TTC549 (cell line): ENCODE results near the gene SPATA19.

Experiments
- FAIRE-seq: peaks from 2 replicates; lab custom pipeline; 2012; peaks lifted over from hg19 to GRCh38; lab: Jason Lieb, UNC

SPATA19 gene

DNA sequence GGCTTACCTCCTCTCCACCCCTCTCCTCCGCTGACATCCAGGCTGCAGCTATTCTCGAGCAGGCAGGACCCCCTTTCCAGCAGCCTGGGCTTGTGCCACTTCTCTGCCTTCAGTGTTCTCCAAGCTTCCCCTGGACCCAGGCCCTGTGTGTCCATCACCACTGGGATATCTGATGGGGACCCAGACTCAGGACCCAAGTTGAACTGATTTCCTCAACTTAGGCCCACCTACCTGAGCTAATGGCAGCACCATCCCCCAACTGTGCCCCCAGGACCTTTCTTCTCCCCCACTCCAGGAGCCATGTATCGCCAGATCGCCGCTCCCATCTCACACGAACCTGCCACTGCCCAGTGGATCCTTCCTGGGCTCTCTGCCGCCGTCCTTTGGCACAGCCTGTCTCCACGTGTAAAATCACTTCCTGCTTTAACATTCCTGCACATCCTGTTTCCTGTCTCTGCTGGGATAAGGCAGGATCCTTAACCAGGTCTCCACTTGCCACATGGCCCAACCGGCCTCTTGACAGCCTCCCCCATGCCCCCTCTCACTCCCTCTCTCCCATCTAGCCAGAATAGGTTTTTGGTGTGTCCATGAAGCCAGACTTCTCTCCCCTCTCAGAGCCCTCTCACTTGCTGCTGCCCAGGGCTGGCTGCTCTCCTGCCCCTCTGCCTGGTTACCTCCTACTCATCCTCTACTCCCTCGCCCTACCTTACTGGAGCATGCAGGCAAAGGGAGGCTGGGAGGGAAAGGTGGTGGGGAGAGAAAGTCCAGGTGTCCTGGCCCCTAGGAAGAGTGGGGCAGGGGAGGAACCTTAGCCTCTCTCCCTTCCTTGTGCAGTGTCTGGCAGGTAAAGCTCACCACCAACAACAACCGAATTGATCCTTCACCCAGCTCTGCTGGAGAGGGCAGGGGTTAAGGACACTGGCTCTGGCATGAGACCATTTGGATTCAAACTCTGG lies 9.4 kb downstream of the SPATA19 start:
- FAIRE-seq, result no peak

DNA sequence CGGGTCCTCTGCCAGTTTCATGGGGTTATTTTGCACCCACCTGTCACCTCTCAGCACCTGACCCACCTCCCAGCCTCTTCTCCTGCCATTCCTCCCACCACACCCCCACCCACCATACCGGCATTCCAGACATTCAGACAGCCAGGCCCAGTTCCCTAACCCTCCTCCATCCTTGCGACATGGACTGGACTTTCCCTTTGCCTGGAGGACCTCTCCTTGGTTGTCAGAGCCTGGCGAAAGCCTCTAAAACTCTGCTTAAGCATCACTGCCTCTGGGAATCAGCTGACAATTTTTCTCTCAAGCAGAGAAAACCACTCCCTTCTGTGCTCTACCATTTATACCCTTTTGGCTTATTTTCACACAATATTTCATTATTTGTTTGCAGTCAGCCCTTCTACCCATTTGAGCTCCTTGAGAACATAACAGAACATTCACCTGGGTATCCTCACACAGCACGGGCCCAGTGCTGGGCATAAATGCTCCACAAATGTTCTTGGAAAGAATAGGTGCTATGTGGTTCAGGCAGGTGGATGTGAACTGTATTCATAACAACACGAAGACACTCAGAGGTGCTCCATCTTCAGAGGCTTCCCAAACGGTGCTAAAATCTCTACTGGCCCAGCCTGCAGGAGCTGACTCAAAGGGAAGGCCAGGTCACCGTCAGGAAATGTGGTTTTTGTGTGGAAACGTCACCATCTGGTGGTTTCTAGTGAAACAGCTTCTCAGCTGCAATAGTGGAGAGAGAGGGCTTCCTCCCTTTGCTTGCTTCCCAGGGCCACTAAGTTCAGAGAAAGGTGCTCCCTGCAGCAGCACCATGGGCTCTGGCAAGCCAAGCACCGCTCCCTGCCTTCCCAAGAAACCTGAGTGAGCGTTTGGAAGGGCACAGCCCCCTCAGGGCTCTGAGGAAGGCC lies 10.4 kb downstream of the SPATA19 start:
- no peak for FAIRE-seq

DNA sequence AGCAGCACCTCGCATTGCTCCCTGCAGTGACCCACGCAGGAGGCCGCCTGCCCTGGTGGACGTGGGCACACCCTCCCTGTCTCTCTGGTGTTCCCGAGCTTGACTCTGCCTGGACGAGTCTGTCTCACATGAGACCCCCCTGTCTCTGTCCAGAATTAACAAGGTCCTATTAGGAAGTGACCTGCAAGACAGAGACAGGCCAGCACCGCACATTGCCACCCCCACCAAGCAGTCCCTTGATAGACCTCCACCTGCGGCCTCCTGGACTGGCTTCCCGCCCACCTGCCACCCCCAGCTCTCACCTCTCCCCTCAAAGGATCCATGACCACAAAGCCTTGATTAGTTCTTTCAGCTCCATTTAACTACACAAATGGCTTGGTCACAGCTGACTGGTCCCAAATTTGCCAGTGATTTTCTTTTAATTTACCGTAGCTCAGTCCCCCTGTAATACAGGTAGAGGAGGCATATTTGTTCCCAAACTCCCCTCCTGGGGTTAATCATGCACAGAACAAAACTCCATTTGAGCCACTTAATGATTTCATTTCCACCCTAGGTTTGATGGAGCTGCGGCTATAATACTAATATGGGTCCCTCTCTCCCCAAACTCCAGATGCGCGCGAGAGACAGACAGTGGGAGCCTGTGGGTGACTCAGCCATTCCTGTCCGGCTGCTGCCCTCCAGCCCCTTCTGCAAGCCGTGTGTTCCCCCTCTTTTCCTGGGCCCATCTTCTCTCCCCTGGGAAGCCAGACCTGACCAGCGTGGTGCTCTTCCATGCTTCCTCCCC lies 11.2 kb downstream of the SPATA19 start:
- no peak for FAIRE-seq

DNA sequence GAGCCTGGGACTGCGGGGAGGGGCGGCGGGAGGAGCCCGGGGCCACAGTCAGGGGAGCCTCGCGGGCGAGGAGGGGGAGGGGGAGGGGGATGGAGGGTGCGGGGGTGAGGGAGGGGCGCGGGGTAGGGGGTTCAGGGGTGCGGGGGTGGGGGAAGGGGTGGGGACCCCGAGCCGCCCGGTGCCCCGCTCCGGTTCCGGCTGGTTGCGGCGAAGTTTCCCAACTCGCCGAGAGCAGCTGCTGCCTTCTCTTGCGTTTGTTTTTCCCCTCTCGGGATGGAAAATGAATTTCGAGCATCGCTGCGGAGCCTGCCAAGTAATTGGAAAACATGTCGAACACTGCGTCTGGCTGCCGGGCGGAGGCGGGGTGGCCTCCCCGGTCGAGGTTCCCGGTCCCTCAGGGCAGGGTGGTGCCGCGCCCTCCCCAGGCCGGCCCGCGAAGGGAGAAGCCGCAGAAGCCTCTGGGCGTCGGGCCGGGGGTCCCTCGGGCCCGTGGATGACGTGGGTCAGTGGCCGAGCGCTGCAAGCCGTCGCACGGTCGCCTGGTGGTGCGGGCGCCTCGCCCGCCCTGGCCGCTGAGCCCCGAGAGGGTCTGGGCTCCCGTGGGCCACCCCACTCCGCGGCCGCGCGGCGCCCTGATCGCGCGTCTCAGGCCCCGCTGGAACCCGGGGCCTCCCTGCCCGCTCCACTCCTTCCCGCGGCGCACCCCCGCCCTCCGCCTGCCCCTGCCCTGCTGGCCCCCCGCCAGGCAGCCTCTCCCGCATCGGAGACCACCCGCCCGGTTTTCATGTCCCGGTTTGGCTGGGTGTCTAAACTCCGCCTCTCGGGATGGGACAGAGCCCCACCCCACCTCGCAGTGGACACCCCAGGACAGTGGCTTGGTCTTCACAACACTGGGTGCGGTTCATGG lies 12.1 kb downstream of the SPATA19 start:
- FAIRE-seq, result no peak

DNA sequence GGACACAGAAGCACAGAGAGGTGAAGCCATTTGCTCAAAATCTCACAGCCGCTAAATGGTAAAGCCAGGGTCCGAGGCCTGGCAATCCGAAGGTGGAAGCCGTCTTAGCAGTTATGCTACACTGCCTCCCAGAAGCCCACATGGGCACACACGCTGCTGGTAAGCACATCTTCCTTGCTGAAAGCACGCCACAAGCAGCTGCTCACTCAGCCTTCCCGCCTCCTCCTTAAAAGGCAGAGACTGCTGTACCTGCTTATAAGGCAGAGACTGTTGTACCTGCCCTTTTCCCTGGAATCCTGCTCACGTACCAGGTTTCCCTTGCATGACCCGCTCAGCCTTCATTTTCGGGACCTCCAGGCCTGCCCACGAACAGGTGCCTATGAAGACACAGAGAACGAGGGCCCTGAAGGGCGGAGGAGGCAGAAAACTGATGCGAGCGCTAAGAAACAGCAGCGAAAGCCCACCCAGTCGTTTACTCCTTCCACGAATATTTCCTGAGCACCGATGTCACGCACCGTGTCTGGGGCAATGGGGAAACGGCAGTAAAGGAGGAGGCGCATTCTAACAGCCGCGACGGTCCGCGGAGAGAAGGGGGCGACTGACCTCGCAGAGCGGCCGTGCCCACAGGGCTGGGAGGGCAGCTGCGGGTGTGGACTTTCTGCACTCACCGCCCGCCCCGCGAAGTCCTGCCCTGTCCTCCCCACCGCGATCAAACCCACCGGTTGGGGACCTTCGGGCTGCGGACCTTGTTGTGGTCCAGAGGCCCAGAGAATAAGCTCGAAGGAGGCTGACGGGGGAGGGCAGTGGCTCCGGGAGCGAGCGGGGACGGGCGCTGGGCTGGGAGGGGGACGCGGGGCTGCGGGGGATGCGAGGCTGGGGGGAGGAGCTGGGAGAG lies 13.0 kb downstream of the SPATA19 start:
- no peak for FAIRE-seq

DNA sequence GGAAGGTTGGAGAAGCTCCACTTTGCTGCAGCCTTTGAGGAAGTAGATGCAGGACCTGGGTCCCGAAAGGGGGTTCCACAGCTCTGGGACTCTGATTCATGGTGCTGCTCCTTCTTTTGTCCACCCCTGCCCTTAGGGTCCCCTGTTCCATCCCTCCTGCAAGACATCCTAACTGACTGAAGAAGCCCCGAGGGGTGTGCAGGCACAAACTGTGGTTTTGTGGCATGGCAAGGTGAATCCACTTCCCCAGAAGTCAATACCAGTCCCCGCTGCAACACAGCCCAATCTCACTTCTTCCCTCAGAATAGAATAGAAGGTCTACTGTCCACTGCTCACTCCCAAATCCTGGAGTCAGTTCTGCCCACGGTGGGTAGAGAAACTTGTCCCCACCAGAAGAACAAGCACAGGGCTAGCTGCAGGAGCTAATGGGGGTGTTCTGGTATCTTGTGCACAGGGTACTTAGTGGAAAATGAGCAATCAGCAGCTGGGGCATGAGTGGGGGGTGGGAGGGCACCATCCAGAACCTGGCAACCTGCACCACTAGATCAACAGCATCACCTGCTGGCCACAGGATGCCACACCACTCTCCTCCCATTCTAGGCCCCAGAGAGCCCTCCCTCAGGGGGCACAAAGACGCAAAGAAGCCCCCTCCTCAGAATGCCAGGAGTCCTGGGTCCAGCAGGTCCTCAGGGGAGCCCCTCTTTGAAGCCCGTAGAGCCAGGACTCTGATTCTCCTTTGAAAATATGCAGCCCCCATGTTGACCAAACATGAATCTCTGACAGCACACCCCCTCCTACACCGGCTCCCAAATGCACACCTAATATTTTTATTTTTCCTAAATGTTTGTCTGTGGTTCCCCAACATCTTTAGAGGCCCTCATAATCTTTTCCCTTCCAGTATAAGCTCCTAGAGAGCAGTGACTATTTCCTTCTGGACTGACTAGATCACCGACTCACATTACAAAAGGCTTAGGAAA lies 14.1 kb downstream of the SPATA19 start:
- FAIRE-seq, result no peak

DNA sequence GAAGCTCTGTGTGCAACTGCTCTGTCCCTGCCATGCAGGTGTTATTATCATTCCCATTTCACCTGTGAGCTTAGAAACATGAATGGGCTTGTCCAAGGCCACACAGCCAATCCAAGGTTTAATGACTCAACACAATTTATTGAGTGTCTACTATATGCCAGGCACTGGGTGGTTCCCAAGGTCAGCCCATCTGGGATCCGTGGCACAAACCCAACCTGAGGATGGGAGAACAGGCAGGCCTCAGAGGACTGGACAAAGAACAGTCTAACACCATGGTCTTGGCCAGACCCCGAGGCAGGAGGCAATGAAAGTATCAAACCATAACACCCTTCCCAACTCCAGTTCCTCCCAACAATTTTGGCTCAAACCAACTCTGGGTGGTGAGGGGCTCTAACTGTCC lies 15.7 kb downstream of the SPATA19 start:
- FAIRE-seq, result no peak

DNA sequence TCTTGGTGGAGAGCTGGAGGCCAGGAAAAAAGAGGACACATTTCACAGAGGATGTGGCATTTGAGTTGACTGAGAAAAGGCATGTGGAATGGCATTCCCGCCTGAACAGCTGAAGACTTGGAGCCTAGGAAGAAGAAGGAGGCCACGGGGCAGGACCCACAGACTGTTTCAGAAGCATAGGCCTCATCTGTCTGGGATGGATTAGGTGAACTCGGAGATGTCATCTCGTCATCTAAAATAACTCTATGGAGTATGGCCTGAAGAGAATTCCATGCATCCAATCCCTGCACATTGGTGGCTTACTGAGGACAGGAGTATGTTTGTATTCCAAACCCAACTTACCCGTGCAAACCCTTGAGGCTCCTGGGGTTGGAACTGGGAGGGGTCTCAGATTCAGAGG lies 16.4 kb downstream of the SPATA19 start:
- FAIRE-seq, result no peak

DNA sequence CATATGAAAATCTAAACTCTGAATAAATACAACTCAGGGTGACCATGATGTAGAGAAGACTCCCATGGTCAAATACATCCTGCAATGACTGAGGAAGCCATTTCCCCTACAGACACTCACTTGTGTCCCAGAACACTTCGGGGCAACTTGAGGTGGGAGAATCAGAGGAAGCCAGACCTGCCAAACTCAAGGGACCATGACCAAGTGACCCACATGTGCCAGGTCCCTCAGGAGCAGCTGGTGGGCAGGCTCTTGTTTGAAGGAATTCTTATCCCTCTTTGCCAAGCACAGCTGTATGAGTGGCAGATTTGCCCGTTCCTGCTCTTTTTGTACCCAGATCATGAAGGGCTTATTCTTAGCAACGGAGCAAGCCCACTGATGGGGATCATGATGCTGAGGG lies 17.8 kb downstream of the SPATA19 start:
- no peak for FAIRE-seq

DNA sequence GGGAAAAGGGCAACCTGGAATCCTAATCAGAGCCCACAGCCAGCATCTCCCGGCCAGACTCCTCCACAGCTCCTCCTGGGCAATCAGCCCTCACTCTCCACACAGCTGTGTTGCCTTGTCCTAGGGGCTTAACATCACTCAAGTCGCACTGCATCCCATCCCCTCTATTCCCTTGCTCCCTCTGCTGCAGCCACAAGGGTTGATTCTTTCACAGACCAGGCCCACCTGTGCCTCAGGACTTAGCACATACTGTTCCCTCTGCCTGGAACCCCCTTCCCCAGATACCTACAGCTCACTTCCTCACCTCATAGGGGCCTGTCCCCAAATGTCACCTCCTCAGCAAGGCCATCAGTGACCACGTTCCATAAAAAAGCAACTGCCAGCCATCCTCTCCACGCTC lies 18.4 kb downstream of the SPATA19 start:
- FAIRE-seq, result no peak

DNA sequence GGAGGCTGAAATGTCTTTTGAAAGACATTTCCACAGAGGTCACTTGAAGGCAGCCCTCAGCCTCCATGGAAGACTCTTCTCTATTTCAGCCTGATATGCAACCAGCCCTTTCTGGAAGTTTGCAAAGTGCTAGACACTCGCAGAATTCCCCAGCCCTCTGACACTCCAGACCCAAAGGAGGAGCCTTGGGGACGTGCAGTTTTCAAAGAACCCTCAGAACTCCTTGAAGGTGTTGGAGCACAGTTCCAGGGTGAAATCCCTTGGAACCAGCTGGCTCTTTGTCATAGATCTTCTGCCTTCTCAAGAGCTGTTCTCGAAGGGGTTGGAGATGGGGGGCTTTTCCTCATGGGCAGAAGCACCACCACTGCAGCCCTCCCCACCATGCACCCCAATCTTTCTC lies 19.6 kb downstream of the SPATA19 start:
- no peak for FAIRE-seq

DNA sequence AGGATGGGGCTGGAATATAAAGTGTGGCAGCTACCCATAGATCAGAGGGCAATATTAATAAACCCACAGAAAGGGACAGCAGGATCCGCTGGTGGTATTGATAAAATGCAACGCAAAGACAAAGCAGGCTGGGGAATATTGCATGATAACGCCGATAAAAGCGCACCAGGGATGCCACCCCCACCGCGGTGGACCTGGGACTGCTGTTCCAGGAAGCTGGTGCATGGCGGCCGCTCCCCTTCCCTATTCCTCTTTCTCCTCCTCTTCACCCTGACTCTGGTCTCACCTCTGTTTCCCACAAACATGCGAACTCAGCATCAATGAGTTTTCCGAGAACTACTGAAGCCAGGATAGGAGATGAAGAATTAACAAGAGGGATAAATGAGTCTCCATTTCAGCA lies 20.2 kb downstream of the SPATA19 start:
- FAIRE-seq, result no peak

DNA sequence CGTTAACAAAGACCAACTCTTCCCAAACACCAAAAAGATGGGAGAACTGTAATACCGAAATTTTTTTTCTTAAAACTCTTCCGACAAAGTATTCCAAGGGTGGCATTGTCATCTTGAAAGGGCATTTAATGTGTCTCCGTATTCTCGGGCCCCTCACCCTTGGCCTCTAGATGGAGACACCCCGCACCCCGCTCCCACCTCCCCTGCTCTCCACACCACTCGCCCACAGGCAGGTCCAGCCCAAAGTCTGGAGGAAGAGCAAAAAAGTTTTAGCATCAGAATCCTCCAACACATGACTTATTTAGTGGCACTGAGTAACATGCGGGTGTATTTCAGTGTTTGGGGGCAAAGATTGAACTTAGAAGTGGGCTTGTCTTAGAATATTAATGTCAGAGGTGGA lies 20.7 kb downstream of the SPATA19 start:
- no peak for FAIRE-seq

DNA sequence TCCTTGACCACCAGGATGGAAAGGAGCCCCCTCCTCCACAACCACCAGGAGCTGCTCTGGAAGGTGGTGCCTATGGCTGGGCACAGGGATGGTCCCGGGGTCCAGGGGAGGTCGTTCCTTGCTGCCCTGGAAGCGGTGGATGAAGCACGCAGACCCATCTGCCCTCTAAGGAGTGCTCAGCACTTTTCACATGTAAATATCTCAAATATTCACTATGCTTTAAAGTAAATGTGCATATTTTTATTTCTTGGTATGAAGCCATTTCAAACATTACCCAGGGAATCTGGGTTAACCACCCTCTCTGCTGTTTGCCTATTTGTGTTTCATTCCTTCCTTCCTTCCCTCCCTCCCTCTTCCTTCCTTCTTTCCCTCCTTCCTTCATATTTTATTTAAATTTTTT lies 21.7 kb downstream of the SPATA19 start:
- FAIRE-seq, result no peak

DNA sequence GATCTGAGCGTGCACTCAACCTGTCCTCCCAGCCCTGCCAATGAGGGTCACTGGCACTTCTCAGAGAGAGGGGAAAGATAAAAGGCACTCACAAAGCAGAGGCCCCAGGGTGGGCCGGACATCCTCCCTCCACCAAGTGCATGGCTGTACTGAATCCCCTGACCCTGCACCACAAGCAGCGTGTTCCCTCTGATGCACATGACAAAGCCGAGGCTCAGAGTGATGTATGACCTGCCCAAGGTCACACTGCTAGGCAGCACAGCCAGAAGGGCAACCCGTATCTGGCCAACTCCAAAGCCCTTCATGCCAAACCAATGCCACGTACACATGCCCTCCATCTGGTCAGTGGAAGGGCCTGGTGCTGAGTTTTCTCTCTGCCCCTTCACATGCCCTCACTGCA lies 22.1 kb downstream of the SPATA19 start:
- FAIRE-seq, result no peak

DNA sequence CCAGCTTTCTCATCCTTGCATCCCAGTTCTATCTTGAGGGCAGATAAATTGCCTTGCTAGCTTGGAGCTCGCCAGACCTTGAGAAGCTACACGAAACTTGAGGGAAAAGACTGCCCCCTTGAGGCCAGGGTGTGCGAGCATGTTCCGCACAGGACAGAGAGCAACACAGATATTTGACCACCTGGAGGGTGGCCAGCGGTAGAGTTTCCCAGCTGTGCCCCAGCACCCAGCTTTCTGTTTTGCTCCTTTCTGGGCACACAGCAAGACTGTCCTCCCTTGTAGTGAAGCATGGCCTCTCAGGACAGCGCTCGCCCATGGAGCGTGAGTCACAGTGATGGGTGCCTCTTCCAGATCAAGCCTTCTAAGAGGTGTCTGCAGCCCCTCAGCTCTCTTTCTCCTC lies 23.5 kb downstream of the SPATA19 start:
- FAIRE-seq, result no peak

DNA sequence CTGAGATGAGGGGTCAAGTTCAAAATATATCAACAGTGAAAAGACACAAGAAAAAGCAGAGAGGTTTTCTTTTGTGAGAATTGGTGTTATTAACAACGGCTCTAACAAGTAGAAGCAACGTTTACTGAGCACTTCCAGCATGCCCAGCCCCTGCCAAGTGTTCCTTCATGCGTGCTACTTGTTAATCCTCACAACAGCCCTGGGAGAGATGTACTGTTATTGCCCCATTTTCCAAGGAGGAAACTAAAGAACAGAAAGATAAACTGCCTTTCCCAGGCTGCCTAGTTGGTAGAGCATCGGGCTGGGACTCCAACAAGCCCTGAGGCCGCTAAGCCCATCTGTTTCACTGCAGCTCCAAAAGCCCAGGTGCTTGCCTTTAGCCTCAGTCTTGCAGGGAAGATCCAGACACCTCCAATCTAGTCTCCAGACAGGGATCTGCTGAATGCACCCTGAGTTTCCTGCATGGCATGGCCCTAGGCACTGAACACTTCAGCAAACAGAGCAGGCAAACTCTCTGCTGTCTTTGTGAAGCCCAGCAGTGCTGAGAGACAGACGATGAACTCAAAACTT lies 25.5 kb downstream of the SPATA19 start:
- FAIRE-seq, result no peak

DNA sequence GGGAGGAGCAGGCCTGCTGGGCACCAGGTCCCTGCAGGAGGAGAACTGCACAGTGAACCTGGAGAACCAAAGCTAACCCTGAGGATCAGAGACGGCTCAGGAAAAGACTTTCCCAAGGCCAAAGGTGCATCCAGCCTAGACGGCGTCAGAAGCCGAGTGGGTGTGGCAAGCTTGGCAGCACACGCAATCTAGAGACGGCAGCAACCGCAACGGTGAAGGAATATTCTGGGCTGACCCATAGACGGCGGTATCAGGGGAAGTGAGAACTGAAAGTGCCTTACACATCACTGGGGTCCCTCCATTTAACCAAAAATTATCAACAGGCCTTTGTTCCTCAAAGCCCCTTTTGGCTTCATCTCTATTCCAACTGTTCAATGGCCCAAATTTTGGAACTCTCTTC lies 26.2 kb downstream of the SPATA19 start:
- FAIRE-seq, result no peak

DNA sequence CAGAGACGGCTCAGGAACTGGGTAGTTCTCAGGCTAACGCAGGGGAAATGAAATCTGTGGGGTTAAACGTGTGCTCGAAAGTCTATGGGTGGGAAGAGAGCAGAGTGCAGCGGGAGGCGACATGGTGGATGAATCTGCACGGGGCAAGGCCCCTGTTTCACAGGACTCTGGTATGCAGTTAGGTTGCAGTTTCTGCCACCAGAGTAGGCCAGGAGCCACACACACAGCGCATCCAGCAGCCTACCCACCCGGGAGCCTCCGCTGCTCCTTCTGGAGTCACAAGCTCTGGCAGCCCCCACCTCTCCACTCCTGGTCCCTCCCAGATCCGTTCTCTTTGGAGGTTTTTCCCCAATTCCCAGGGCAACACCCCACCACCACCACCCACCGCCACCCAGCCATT lies 27.0 kb downstream of the SPATA19 start:
- no peak for FAIRE-seq
